PFSK-1 (cell line): ENCODE results near the gene EXD3.

Experiments used
- POLR2AphosphoS5 ChIP-seq: IDR thresholded peaks from 2 replicates; pipeline ENCODE4 v1.6.1; 2012; ENCODE audit warnings: low read depth, mild to moderate bottlenecking, control low read depth, low read length, moderate library complexity
- TAF1 ChIP-seq: IDR thresholded peaks from 2 replicates; pipeline ENCODE4 v1.6.1; 2012; ENCODE audit warnings: low read length, control low read depth, borderline replicate concordance; ENCODE audit not compliant: insufficient read depth
- TF ChIP-seq, protein P1 (sequence below), 2 experiments: IDR thresholded peaks; 2 replicates each; pipeline versions ENCODE4 v1.6.1 to v1.8.0; 2011 to 2012; ENCODE audit warnings: low read depth in 2 of 2, low read length in 2 of 2, control low read depth in 1 of 2, inconsistent platforms in 1 of 2, mild to moderate bottlenecking in 1 of 2, moderate library complexity in 1 of 2; ENCODE audit not compliant: insufficient read depth in 1 of 2

DNA sequence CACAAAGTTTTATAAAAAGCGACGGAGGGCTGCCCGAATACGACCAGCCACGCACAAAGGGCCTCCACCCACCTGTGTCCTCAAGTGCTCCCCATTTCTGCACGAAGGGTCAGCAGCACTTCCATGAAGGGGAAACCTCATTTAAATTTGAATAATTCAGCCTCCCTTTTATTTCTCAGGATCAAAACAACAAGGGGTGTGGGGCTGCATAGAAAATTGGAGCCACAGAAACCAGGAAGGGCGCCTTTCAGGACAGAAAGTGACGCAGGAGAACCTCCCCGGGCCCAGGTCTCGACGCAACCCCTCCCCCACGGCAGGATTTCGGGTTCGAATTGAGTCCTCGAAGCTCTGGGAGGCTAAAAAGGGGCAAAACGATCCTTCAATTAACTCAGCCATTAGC, 123.0 kb downstream of the EXD3 start:
- TF ChIP-seq TAF1 (no peak), POLR2AphosphoS5 (no peak)
- TF ChIP-seq, protein P1, sequence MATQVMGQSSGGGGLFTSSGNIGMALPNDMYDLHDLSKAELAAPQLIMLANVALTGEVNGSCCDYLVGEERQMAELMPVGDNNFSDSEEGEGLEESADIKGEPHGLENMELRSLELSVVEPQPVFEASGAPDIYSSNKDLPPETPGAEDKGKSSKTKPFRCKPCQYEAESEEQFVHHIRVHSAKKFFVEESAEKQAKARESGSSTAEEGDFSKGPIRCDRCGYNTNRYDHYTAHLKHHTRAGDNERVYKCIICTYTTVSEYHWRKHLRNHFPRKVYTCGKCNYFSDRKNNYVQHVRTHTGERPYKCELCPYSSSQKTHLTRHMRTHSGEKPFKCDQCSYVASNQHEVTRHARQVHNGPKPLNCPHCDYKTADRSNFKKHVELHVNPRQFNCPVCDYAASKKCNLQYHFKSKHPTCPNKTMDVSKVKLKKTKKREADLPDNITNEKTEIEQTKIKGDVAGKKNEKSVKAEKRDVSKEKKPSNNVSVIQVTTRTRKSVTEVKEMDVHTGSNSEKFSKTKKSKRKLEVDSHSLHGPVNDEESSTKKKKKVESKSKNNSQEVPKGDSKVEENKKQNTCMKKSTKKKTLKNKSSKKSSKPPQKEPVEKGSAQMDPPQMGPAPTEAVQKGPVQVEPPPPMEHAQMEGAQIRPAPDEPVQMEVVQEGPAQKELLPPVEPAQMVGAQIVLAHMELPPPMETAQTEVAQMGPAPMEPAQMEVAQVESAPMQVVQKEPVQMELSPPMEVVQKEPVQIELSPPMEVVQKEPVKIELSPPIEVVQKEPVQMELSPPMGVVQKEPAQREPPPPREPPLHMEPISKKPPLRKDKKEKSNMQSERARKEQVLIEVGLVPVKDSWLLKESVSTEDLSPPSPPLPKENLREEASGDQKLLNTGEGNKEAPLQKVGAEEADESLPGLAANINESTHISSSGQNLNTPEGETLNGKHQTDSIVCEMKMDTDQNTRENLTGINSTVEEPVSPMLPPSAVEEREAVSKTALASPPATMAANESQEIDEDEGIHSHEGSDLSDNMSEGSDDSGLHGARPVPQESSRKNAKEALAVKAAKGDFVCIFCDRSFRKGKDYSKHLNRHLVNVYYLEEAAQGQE (IDR thresholded peaks at IDR 0.05; ENCODE audit: insufficient read depth in 1 of 2, low read depth in 2 of 2, low read length in 2 of 2), result no peak
